Right atrium auricular region (tissue), 2 donors: ENCODE data around the gene MRI1. TPM values are rescaled to one million over a fixed set of nuclear protein-coding genes. Genes with fewer than 3 reads are reported as not detected.
A peak's percentile ranks its signal among the peaks of the same experiment; 100 is the strongest.

Source experiments
- DNase-seq: peaks from one replicate; pipeline ENCODE4 v3.0.0-alpha.2; 2019; ENCODE audit warnings: low spot score
- H3K27ac ChIP-seq, 2 donors: fragments of 200-600 bp; sonication (generic); 1 replicate in 1 of 2; 2 replicates in 1 of 2; pipeline ENCODE4 v1.5.1; 2016 to 2019
- H3K27me3 ChIP-seq, 2 donors: fragments of 200-600 bp; sonication (generic); one replicate each; pipeline versions ENCODE4 v1.5.1 to v1.6.0; 2017 to 2019
- H3K36me3 ChIP-seq: fragments of 200-600 bp; sonication (generic); one replicate; pipeline ENCODE4 v1.5.1; 2016
- H3K4me1 ChIP-seq, 2 donors: fragments of 200-600 bp; sonication (generic); one replicate each; pipeline versions ENCODE4 v1.5.1 to v1.6.0; 2017 to 2019
- H3K4me3 ChIP-seq, 2 donors: fragments of 200-600 bp; sonication (generic); 1 replicate in 1 of 2; 2 replicates in 1 of 2; pipeline ENCODE4 v1.5.1; 2017 to 2019; ENCODE audit warnings: mild to moderate bottlenecking in 1 of 2, moderate library complexity in 1 of 2
- H3K9me3 ChIP-seq, 2 donors: fragments of 200-600 bp; sonication (generic); one replicate each; pipeline ENCODE4 v1.5.1; 2019
- total RNA-seq, 2 donors: library from RNA; depleted of rRNA; stranded (reverse); fragments of >200 nt; gene quantifications; one replicate each; pipeline ENCODE4 v1.1.0, GENCODE V29; 2016
- TF ChIP-seq, protein P1 (sequence below), 2 donors: fragments of 200-600 bp; sonication (generic); IDR thresholded peaks; one replicate each; pipeline ENCODE4 v1.5.1; 2019; ENCODE audit warnings: antibody characterized with exemption in 2 of 2

MRI1 gene
- total RNA-seq, 2 donors from 2014 or later: 18.2 to 19.4 TPM

DNA sequence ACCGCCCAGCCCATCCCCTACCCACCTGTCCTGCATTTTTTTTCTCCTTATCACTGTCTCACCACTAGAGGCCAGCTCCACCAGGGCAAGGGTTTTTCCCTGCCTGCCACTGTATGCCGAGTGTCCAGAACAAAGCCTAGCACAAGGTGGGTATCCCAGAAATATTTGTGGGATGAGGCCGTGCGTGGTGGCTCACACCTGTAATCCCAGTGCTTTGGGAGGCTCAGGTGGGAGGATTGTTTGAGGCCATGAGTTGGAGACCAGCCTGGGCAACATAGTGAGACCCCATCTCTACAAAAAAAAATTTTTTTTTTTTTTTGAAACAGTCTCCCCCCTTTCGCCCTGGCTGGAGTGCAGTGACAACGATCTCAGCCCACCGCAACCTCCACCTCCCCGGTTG lies 2.9 kb upstream of the MRI1 start:
- TF ChIP-seq, protein P1, sequence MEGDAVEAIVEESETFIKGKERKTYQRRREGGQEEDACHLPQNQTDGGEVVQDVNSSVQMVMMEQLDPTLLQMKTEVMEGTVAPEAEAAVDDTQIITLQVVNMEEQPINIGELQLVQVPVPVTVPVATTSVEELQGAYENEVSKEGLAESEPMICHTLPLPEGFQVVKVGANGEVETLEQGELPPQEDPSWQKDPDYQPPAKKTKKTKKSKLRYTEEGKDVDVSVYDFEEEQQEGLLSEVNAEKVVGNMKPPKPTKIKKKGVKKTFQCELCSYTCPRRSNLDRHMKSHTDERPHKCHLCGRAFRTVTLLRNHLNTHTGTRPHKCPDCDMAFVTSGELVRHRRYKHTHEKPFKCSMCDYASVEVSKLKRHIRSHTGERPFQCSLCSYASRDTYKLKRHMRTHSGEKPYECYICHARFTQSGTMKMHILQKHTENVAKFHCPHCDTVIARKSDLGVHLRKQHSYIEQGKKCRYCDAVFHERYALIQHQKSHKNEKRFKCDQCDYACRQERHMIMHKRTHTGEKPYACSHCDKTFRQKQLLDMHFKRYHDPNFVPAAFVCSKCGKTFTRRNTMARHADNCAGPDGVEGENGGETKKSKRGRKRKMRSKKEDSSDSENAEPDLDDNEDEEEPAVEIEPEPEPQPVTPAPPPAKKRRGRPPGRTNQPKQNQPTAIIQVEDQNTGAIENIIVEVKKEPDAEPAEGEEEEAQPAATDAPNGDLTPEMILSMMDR (IDR thresholded peaks at IDR 0.05): no peak

DNA sequence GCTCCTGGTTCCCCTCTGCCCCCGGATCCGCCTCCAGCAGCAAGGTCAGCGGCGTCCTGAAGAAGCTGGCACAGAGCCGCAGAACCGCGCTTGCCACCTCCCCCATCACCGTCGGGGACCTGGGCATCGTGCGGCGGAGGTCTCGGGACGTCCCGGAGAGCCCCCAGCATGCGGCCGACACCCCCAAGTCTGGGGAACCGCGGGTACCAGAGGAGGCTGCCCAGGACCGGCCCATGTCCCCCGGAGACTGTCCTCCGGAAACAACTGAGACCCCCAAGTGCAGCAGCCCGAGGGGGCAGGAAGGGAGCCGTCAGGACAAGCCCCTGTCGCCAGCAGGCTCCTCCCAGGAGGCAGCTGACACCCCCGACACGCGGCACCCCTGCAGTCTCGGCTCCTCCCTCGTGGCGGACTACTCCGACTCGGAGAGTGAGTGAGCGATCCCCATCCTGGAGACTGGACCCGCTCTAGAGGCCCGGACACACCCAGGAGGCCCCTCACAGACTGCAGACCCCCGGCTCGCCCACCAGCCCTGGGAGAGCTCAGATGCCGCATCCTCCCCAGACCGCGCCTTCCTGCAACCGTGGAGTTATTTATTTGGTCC lies 1.6 kb upstream of the MRI1 start:
- no peaks in the 10 kb centered on the region for H3K27me3 ChIP-seq
- H3K27ac ChIP-seq: no peak overlapping the region
- TF ChIP-seq, protein P1 (IDR thresholded peaks at IDR 0.05): no peak
- H3K36me3 ChIP-seq: peaks cover 56% of the 10 kb centered on the region
- H3K9me3 ChIP-seq: no peaks in the 10 kb centered on the region
- H3K4me1 ChIP-seq: peaks cover 0 to 14% of the 10 kb centered on the region in 2 donors
- no peak overlapping the region for H3K4me3 ChIP-seq
- DNase-seq: no peak

More for the DNA sequence above, 2.9 kb upstream of the MRI1 start:
- H3K9me3 ChIP-seq: no peaks in the 10 kb centered on the region
- no peaks in the 10 kb centered on the region for H3K27me3 ChIP-seq
- H3K4me3 ChIP-seq: no peak overlapping the region
- H3K27ac ChIP-seq: no peak overlapping the region
- DNase-seq: no peak
- peaks cover 69% of the 10 kb centered on the region for H3K36me3 ChIP-seq
- H3K4me1 ChIP-seq: peaks cover 0 to 14% of the 10 kb centered on the region in 2 donors

DNA sequence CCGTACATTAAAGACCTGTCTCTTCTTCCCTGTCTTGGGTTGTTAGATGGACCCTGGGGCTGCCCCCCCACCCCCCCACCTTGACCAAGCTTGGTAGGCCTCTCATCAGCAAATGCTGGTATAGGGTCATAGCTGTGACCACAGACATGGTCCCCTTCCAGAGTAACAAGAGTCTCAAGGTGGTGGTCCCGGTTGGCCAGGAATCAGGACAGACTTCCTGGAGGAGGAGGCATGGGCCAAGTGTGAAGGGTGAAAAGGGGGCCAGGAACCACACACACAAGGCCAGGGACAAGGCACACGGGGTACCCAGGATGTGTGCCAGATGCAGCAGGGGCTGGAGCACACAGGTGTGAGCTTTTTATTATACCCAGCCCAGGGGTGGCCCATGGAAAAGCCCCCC lies 1.1 kb upstream of the MRI1 start:
- Histone ChIP-seq H3K27me3 (no peaks in the 10 kb centered on the region), H3K4me3 (no peak overlapping the region), H3K9me3 (no peaks in the 10 kb centered on the region), H3K27ac (no peak overlapping the region), H3K4me1 (peaks cover 0 to 14% of the 10 kb centered on the region in 2 donors), H3K36me3 (peaks cover 51% of the 10 kb centered on the region)
- TF ChIP-seq, protein P1 (IDR thresholded peaks at IDR 0.05): no peak
- no peak for DNase-seq

DNA sequence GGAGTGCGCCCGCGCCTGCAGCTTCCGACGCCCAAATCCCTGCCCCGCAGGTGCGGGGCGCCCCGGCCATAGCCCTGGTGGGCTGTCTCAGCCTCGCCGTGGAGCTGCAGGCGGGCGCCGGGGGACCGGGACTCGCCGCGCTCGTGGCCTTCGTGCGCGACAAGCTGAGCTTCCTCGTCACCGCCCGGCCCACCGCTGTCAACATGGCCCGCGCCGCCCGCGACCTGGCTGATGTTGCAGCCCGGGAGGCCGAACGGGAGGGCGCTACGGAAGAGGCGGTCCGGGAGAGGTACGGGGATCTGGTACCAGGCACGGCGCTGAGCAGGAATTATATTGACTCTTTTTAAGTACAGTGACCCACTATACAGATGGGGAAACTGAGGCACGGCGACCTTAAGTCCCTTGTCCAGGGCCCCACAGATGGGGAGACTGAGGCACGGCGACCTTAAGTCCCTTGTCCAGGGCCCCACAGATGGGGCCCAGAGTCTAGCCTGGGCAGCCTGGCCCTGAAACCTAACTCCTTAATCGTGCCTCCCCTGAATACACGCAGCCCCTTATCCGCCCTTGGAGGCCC lies 586 bp downstream of the MRI1 start:
- peaks cover 36% of the 10 kb centered on the region for H3K36me3 ChIP-seq
- no peaks in the 10 kb centered on the region for H3K27me3 ChIP-seq
- TF ChIP-seq, protein P1 (IDR thresholded peaks at IDR 0.05): no peak
- no peak for DNase-seq
- H3K4me3 ChIP-seq: peak overlapping the region; percentile 75 to 80
- H3K4me1 ChIP-seq: peaks cover 0 to 14% of the 10 kb centered on the region in 2 donors
- H3K27ac ChIP-seq: peak overlapping the region; percentile 66 to 78
- no peaks in the 10 kb centered on the region for H3K9me3 ChIP-seq

DNA sequence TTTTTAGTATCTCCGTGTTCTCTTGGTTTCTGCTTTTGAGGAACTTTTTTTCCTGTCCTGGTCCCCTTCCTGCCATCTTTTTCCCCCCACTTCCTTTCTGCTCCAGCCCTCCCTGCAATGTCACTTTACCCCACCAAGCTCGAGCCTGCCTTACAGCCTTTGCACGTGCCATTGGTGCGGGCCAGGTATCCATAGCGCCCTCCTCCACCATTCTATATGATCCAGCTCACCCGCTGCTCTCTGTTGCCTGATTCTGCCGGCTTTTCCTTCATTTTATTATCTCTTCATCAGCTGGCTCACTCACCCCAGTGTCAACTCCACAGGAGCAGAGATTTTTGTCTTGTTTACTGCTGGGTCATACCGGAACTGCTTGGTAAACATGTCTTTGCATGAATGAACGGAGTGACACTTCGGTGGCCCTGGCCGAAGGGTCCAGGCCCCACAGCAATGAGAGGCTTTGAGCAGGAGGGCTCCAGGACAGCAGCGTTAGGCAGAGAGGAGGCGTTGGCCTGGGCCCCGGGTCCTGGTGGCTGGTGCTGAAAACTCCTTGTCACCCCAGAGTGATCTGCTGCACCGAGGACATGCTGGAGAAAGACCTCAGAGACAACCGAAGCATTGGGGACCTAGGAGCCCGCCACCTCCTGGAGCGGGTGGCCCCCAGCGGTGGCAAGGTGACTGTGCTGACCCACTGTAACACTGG lies 1.2 kb downstream of the MRI1 start:
- Histone ChIP-seq H3K9me3 (no peaks in the 10 kb centered on the region), H3K36me3 (peaks cover 36% of the 10 kb centered on the region), H3K4me3 (peak overlapping the region; percentile 75 to 80), H3K27me3 (no peaks in the 10 kb centered on the region), H3K4me1 (peaks cover 0 to 14% of the 10 kb centered on the region in 2 donors), H3K27ac (peak overlapping the region; percentile 66 to 78)
- DNase-seq: no peak
- TF ChIP-seq, protein P1 (IDR thresholded peaks at IDR 0.05): no peak
